CD4-positive, CD25-positive, alpha-beta regulatory T cell (primary cell): Measurements from ENCODE around the gene CD160. TPM values are rescaled to one million over a fixed set of nuclear protein-coding genes. Genes with fewer than 3 reads are reported as not detected.
"Not testable (repeated sequence)": the region's sequence is repeated elsewhere in the genome, so short reads cannot be mapped to it uniquely, and the experiment has no call there.

Experiments used
- ATAC-seq, 2 donors: fragments of 150-1000 bp; cut with Tn5 transposase; one replicate each; pipeline ENCODE4 v1.10.0; 2021; ENCODE audit warnings: low read depth in 2 of 2, moderate number of reproducible peaks in 2 of 2, moderate library complexity in 1 of 2
- DNase-seq, 3 donors: peaks; one replicate each; pipeline versions ENCODE4 v3.0.0 to v3.0.0-alpha.2; 2012 to 2022; ENCODE audit warnings: mixed read lengths in 1 of 3
- H3K27ac ChIP-seq: one replicate; pipeline ENCODE4 v1.7.0; 2013; ENCODE audit warnings: mild to moderate bottlenecking, low read length; ENCODE audit not compliant: insufficient read depth, poor library complexity, severe bottlenecking
- H3K27me3 ChIP-seq: one replicate; pipeline ENCODE4 v1.7.0; 2013; ENCODE audit warnings: low read length; ENCODE audit not compliant: control insufficient read depth, insufficient read depth
- H3K36me3 ChIP-seq: one replicate; pipeline ENCODE4 v1.7.0; 2013; ENCODE audit warnings: mild to moderate bottlenecking, low read length, moderate library complexity; ENCODE audit not compliant: control insufficient read depth, insufficient read depth
- H3K4me1 ChIP-seq: 2 replicates; pipeline ENCODE4 v1.7.0; 2013; ENCODE audit warnings: mild to moderate bottlenecking, low read length; ENCODE audit not compliant: insufficient read depth, control insufficient read depth, poor library complexity, severe bottlenecking
- H3K4me3 ChIP-seq: one replicate; pipeline ENCODE4 v1.7.0; 2013; ENCODE audit warnings: low read depth, mild to moderate bottlenecking, low read length, moderate library complexity
- H3K9me3 ChIP-seq, 2 experiments: 1 replicate in 1 of 2; 2 replicates in 1 of 2; pipeline ENCODE4 v1.7.0; 2013; ENCODE audit warnings: low read length in 2 of 2, mild to moderate bottlenecking in 1 of 2, moderate library complexity in 1 of 2; ENCODE audit not compliant: control insufficient read depth in 2 of 2
- H3K27ac Mint-ChIP-seq, 3 donors: one replicate each; pipeline ENCODE4 v1.8.0; 2020 to 2022; ENCODE audit warnings: mild to moderate bottlenecking in 3 of 3, mixed read lengths in 3 of 3, moderate library complexity in 2 of 3
- H3K27me3 Mint-ChIP-seq: one replicate; pipeline ENCODE4 v1.8.0; 2022; ENCODE audit warnings: mild to moderate bottlenecking, mixed read lengths
- H3K36me3 Mint-ChIP-seq: one replicate; pipeline ENCODE4 v1.8.0; 2020; ENCODE audit warnings: mixed read lengths
- H3K4me1 Mint-ChIP-seq, 4 donors: one replicate each; pipeline ENCODE4 v1.8.0; 2020 to 2022; ENCODE audit warnings: mixed read lengths in 4 of 4, mild to moderate bottlenecking in 1 of 4
- H3K4me3 Mint-ChIP-seq, 4 donors: one replicate each; pipeline ENCODE4 v1.8.0; 2020 to 2022; ENCODE audit warnings: mild to moderate bottlenecking in 4 of 4, mixed read lengths in 4 of 4, moderate library complexity in 3 of 4
- H3K9me3 Mint-ChIP-seq, 7 donors: one replicate each; pipeline ENCODE4 v1.8.0; 2020 to 2022; ENCODE audit warnings: mixed read lengths in 7 of 7, mild to moderate bottlenecking in 3 of 7, moderate library complexity in 2 of 7
- polyA plus RNA-seq, 4 donors: library from polyadenylated mRNA; unstranded; fragments of 300-500 nt; fragmentation: Illumina TruSeq; gene quantifications; one replicate each; pipeline ENCODE4 v1.2.3, GENCODE V29; 2021
- total RNA-seq: library from RNA; stranded (reverse); gene quantifications from one replicate; pipeline ENCODE4 v1.2.3, GENCODE V29; 2022

CD160 gene
- total and polyA plus RNA-seq, 5 donors from 2014 or later = 0.19 to 0.28 (median 0.21) TPM; not detected in 2

GRCh38 chr1:145750426-145750825 is 31.1 kb downstream of the CD160 start:
- Mint-ChIP-seq H3K27ac (no peak overlapping the region), H3K4me3 (no peak overlapping the region), H3K4me1 (peaks cover 0 to under 1% (median 0%) of the 10 kb centered on the region in 4 donors), H3K9me3 (no peaks in the 10 kb centered on the region), H3K27me3 (no peaks in the 10 kb centered on the region), H3K36me3 (peaks cover 52% of the 10 kb centered on the region)
- Histone ChIP-seq H3K36me3 (peaks cover 66% of the 10 kb centered on the region), H3K4me3 (no peak overlapping the region), H3K9me3 (no peaks in the 10 kb centered on the region), H3K27me3 (no peaks in the 10 kb centered on the region), H3K4me1 (no peaks in the 10 kb centered on the region), H3K27ac (no peak overlapping the region)
- ATAC-seq = no peak
- DNase-seq = no peak

- Histone ChIP-seq H3K4me3 (no peak overlapping the region), H3K27ac (no peak overlapping the region), H3K36me3 (peaks cover 61% of the 10 kb centered on the region), H3K9me3 (no peaks in the 10 kb centered on the region), H3K4me1 (no peaks in the 10 kb centered on the region), H3K27me3 (no peaks in the 10 kb centered on the region)
- Mint-ChIP-seq H3K4me3 (no peak overlapping the region), H3K27me3 (no peaks in the 10 kb centered on the region), H3K27ac (peak overlapping the region in 1 of 3 donors; percentile 38), H3K4me1 (peaks cover 0 to 5% (median 0%) of the 10 kb centered on the region in 4 donors), H3K9me3 (no peaks in the 10 kb centered on the region), H3K36me3 (peaks cover 55% of the 10 kb centered on the region)
- ATAC-seq (no peak), DNase-seq (no peak)
Observed at GRCh38 chr1:145751491-145752037, 32.3 kb downstream of the CD160 start.

GRCh38 chr1:145757420-145757819 is 38.1 kb downstream of the CD160 start:
- Mint-ChIP-seq H3K4me1 (peaks cover 0 to 11% (median 5%) of the 10 kb centered on the region in 4 donors), H3K27ac (no peak overlapping the region), H3K27me3 (no peaks in the 10 kb centered on the region), H3K4me3 (no peak overlapping the region), H3K9me3 (peaks cover 0 to 5% (median 0%) of the 10 kb centered on the region in 7 donors), H3K36me3 (peaks cover 37% of the 10 kb centered on the region)
- Histone ChIP-seq H3K4me3 (no peak overlapping the region), H3K9me3 (peaks cover 0 to 4% of the 10 kb centered on the region in 2 experiments), H3K27me3 (no peaks in the 10 kb centered on the region), H3K36me3 (peaks cover 31% of the 10 kb centered on the region), H3K27ac (no peak overlapping the region), H3K4me1 (no peaks in the 10 kb centered on the region)
- ATAC-seq = no peak
- no peak for DNase-seq

GRCh38 chr1:145758116-145758515 is 38.8 kb downstream of the CD160 start:
- H3K27ac Mint-ChIP-seq = no peak overlapping the region
- peaks cover 0 to 5% (median 0%) of the 10 kb centered on the region in 7 donors for H3K9me3 Mint-ChIP-seq
- H3K27ac ChIP-seq = no peak overlapping the region
- H3K27me3 Mint-ChIP-seq = no peaks in the 10 kb centered on the region
- peaks cover 40% of the 10 kb centered on the region for H3K36me3 Mint-ChIP-seq
- H3K4me3 Mint-ChIP-seq = no peak overlapping the region
- peaks cover 0 to 11% (median 5%) of the 10 kb centered on the region in 4 donors for H3K4me1 Mint-ChIP-seq
- H3K4me1 ChIP-seq = no peaks in the 10 kb centered on the region
- DNase-seq (no peak), ATAC-seq (no peak)
- H3K27me3 ChIP-seq = no peaks in the 10 kb centered on the region
- peaks cover 0 to 4% of the 10 kb centered on the region in 2 experiments for H3K9me3 ChIP-seq
- H3K4me3 ChIP-seq = no peak overlapping the region
- H3K36me3 ChIP-seq = peaks cover 27% of the 10 kb centered on the region

GRCh38 chr1:145758575-145758974 is 39.3 kb downstream of the CD160 start:
- no peak overlapping the region for H3K4me3 Mint-ChIP-seq
- no peak overlapping the region for H3K4me3 ChIP-seq
- H3K27ac Mint-ChIP-seq = no peak overlapping the region
- ATAC-seq = no peak
- peaks cover 0 to 11% (median 5%) of the 10 kb centered on the region in 4 donors for H3K4me1 Mint-ChIP-seq
- H3K9me3 Mint-ChIP-seq = peaks cover 0 to 5% (median 0%) of the 10 kb centered on the region in 7 donors
- H3K27me3 ChIP-seq = no peaks in the 10 kb centered on the region
- H3K27ac ChIP-seq = no peak overlapping the region
- no peak for DNase-seq
- peaks cover 24% of the 10 kb centered on the region for H3K36me3 ChIP-seq
- H3K36me3 Mint-ChIP-seq = peaks cover 40% of the 10 kb centered on the region
- H3K4me1 ChIP-seq = no peaks in the 10 kb centered on the region
- H3K9me3 ChIP-seq = peaks cover 0 to 4% of the 10 kb centered on the region in 2 experiments
- no peaks in the 10 kb centered on the region for H3K27me3 Mint-ChIP-seq

GRCh38 chr1:145759721-145760120 is 40.4 kb downstream of the CD160 start:
- no peak for DNase-seq

GRCh38 chr1:145760395-145760949 is 41.2 kb downstream of the CD160 start:
- H3K27me3 Mint-ChIP-seq, H3K27ac Mint-ChIP-seq, H3K27ac ChIP-seq, H3K9me3 ChIP-seq, H3K27me3 ChIP-seq, H3K9me3 Mint-ChIP-seq, H3K4me3 ChIP-seq, H3K4me1 ChIP-seq, DNase-seq, H3K4me3 Mint-ChIP-seq, ATAC-seq: not testable (repeated sequence)
- Mint-ChIP-seq H3K4me1 (peaks cover 0 to 10% (median 5%) of the 10 kb centered on the region in 4 donors), H3K36me3 (peaks cover 34% of the 10 kb centered on the region)
- H3K36me3 ChIP-seq = peaks cover 24% of the 10 kb centered on the region

More at GRCh38 chr1:145759721-145760120, 40.4 kb downstream of the CD160 start:
- H3K4me3 ChIP-seq = no peak overlapping the region
- peaks cover 24% of the 10 kb centered on the region for H3K36me3 ChIP-seq
- Mint-ChIP-seq H3K27me3 (no peaks in the 10 kb centered on the region), H3K36me3 (peaks cover 38% of the 10 kb centered on the region), H3K9me3 (peaks cover 0 to 5% (median 0%) of the 10 kb centered on the region in 7 donors), H3K27ac (peak overlapping the region in 1 of 3 donors; percentile 46), H3K4me3 (no peak overlapping the region), H3K4me1 (peaks cover 0 to 11% (median 5%) of the 10 kb centered on the region in 4 donors)
- no peak for ATAC-seq
- peaks cover 0 to 4% of the 10 kb centered on the region in 2 experiments for H3K9me3 ChIP-seq
- H3K27ac ChIP-seq = no peak overlapping the region
- no peaks in the 10 kb centered on the region for H3K4me1 ChIP-seq
- no peaks in the 10 kb centered on the region for H3K27me3 ChIP-seq

- not testable (repeated sequence) for H3K4me3 Mint-ChIP-seq, DNase-seq, H3K27ac ChIP-seq, H3K4me1 ChIP-seq, H3K27me3 ChIP-seq, H3K27ac Mint-ChIP-seq, H3K27me3 Mint-ChIP-seq, H3K9me3 Mint-ChIP-seq, ATAC-seq, H3K9me3 ChIP-seq, H3K4me3 ChIP-seq
- Mint-ChIP-seq H3K36me3 (peaks cover 29% of the 10 kb centered on the region), H3K4me1 (peaks cover 0 to 10% (median 3%) of the 10 kb centered on the region in 4 donors)
- H3K36me3 ChIP-seq = peaks cover 22% of the 10 kb centered on the region
Observed at GRCh38 chr1:145761498-145761897, 42.2 kb downstream of the CD160 start.
